Measurements from ENCODE around the gene KRTAP10-4. TPM values are rescaled to one million over a fixed set of nuclear protein-coding genes. Genes with fewer than 3 reads are reported as not detected.
"Not testable (repeated sequence)": the region's sequence is repeated elsewhere in the genome, so short reads cannot be mapped to it uniquely, and the experiment has no call there.

Gene KRTAP10-4
- total and polyA plus RNA-seq, 10 donors = not detected

DNA sequence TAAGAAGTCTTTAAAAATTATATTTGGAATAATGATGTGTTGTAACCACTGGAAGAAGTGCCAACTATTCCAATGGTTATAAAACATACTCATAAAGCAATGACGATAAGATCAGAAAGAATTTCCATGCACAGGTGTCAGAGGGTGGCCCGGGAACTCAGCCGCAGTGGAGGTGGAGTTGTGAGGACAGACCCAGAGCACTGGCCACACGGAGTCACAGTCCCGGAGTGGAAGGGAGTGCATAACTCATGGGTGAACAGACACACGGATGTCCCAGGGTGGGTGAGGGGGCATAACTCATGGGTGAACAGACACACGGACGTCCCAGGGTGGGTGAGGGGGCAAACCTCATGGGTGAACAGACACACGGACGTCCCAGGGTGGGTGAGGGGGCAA is 2.5 kb downstream of the KRTAP10-4 start:
- Histone ChIP-seq H3K36me3 (no peaks in the 10 kb centered on the region), H3K27me3 (replicated peaks in 1 of 7) (peaks cover 0 to 24% (median 0%) of the 10 kb centered on the region in 7 donors), H3K9me3 (peaks cover 3 to 47% (median 26%) of the 10 kb centered on the region in 8 donors), H3K4me1 (peaks cover 0 to 10% (median 4%) of the 10 kb centered on the region in 6 donors), H3K4me3 (no peak overlapping the region), H3K27ac (no peak overlapping the region)
- intact Hi-C loops (cut with DNase I; ENCODE audit: low total_unique reads) = no loop called here
- peak; percentile 17 for DNase-seq
- 84 to 93% (median 89%) methylated on average over 8 to 10 of the region's 10 CpGs for WGBS, 5 donors
- TF ChIP-seq POLR2AphosphoS5 (IDR thresholded peaks at IDR 0.05) = no peak
- TF ChIP-seq POLR2A (IDR thresholded peaks at IDR 0.05) = no peak
- TF ChIP-seq, protein P1, sequence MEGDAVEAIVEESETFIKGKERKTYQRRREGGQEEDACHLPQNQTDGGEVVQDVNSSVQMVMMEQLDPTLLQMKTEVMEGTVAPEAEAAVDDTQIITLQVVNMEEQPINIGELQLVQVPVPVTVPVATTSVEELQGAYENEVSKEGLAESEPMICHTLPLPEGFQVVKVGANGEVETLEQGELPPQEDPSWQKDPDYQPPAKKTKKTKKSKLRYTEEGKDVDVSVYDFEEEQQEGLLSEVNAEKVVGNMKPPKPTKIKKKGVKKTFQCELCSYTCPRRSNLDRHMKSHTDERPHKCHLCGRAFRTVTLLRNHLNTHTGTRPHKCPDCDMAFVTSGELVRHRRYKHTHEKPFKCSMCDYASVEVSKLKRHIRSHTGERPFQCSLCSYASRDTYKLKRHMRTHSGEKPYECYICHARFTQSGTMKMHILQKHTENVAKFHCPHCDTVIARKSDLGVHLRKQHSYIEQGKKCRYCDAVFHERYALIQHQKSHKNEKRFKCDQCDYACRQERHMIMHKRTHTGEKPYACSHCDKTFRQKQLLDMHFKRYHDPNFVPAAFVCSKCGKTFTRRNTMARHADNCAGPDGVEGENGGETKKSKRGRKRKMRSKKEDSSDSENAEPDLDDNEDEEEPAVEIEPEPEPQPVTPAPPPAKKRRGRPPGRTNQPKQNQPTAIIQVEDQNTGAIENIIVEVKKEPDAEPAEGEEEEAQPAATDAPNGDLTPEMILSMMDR (IDR thresholded peaks at IDR 0.05 in 8 of 11, conservative IDR thresholded peaks at IDR 0.05 in 3 of 11) = no peak

- Histone ChIP-seq H3K36me3 (no peaks in the 10 kb centered on the region), H3K27me3 (replicated peaks in 1 of 7) (peaks cover 0 to 19% (median 0%) of the 10 kb centered on the region in 7 donors), H3K4me3 (no peak overlapping the region), H3K27ac (no peak overlapping the region), H3K4me1 (peaks cover 0 to 10% (median 4%) of the 10 kb centered on the region in 6 donors), H3K9me3 (peaks cover 3 to 54% (median 38%) of the 10 kb centered on the region in 8 donors)
- intact Hi-C loops (cut with DNase I; ENCODE audit: low total_unique reads) = no loop called here
- TF ChIP-seq POLR2A (IDR thresholded peaks at IDR 0.05) (no peak), POLR2AphosphoS5 (IDR thresholded peaks at IDR 0.05) (no peak)
- TF ChIP-seq, protein P1 (IDR thresholded peaks at IDR 0.05 in 8 of 11, conservative IDR thresholded peaks at IDR 0.05 in 3 of 11) = no peak
- WGBS, 5 donors = 91 to 95% (median 94%) methylated on average over 13 to 17 of the region's 17 CpGs
- DNase-seq = peak; percentile 41
Measured at GRCh38 chr21:44578371-44579055, 5.0 kb downstream of the KRTAP10-4 start.

DNA sequence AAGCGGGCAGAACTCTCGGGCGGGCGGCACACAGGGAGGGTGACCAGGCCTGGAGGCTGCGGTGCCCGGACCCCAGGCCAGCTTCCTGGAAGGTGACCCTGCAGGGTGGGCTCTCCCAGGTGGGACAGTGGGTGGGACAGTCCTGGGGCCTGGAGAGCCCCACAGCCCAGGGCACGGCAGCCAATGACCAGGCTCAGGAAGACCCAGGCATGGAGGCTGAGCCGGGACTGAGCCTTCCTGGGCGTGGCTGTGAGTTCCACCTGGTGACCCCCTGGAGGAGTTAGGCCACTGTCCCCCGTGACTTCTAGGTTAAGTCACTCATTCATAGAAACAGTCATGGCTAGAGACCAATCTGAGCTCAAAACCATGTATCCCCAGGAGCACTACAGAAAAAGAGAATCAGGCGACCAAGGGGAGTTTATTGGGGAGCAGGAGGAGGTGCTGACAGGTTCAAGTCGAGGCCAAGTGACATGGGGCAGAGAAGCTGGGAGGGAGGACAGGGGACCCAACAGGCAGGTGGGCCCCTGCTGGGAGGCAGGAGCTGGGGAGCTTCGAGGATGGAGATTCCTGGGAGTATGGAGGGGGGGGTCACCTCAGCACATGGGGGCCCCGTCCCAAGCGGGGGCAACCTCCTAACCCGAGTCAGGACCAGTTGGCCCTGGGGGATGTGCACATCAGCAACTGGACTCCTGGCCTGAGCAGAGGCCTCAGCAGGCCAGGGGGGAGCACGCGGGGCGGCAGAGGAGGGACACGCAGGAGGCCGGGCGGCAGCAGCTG is 5.7 kb downstream of the KRTAP10-4 start:
- peak; percentile 41 for DNase-seq
- WGBS, 5 donors = 78 to 84% (median 80%) methylated on average over 16 to 22 of the region's 22 CpGs
- H3K27ac ChIP-seq = no peak overlapping the region
- peaks cover 0 to 9% (median 4%) of the 10 kb centered on the region in 6 donors for H3K4me1 ChIP-seq
- H3K4me3 ChIP-seq = no peak overlapping the region
- peaks cover 3 to 54% (median 38%) of the 10 kb centered on the region in 8 donors for H3K9me3 ChIP-seq
- H3K27me3 ChIP-seq (replicated peaks in 1 of 7) = peaks cover 0 to 15% (median 0%) of the 10 kb centered on the region in 7 donors
- no peak for TF ChIP-seq POLR2A (IDR thresholded peaks at IDR 0.05)
- TF ChIP-seq, protein P1 (IDR thresholded peaks at IDR 0.05 in 8 of 11, conservative IDR thresholded peaks at IDR 0.05 in 3 of 11) = no peak
- TF ChIP-seq POLR2AphosphoS5 (IDR thresholded peaks at IDR 0.05) = no peak
- intact Hi-C loops (cut with DNase I; ENCODE audit: low total_unique reads) = no loop called here
- H3K36me3 ChIP-seq = no peaks in the 10 kb centered on the region

DNA sequence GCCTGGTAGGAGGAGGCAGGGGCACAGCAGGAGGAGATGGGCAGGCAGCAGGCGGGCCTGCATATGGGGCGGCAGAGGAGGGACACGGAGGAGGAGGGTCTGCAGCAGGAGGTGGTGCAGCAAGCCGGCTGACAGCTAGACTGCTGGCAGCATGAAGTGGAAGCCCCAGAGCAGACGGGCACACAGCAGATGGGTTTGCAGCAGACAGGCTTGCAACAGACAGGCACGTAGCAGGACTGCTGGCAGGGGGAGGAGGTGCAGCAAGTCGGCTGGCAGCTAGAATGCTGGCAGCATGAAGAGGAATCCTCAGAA is 6.3 kb downstream of the KRTAP10-4 start:
- peak; percentile 28 for DNase-seq
- H3K27ac ChIP-seq = no peak overlapping the region
- H3K27me3 ChIP-seq (replicated peaks in 1 of 7) = peaks cover 0 to 14% (median 0%) of the 10 kb centered on the region in 7 donors
- 68 to 79% (median 74%) methylated on average over 7 of the region's 7 CpGs for WGBS, 5 donors
- H3K36me3 ChIP-seq = no peaks in the 10 kb centered on the region
- no peak overlapping the region for H3K4me3 ChIP-seq
- intact Hi-C loops (cut with DNase I; ENCODE audit: low total_unique reads) = no loop called here
- H3K9me3 ChIP-seq = peaks cover 3 to 54% (median 38%) of the 10 kb centered on the region in 8 donors
- H3K4me1 ChIP-seq = peaks cover 0 to 4% (median under 1%) of the 10 kb centered on the region in 6 donors
- TF ChIP-seq POLR2AphosphoS5 (IDR thresholded peaks at IDR 0.05) (no peak), POLR2A (IDR thresholded peaks at IDR 0.05) (no peak)
- TF ChIP-seq, protein P1 (IDR thresholded peaks at IDR 0.05 in 8 of 11, conservative IDR thresholded peaks at IDR 0.05 in 3 of 11) = no peak

- peak; percentile 57 for DNase-seq
- H3K36me3 ChIP-seq; H3K4me3 ChIP-seq; H3K4me1 ChIP-seq; intact Hi-C loops (cut with DNase I; ENCODE audit: low total_unique reads): not testable (repeated sequence)
- peaks cover 0 to 14% (median 0%) of the 10 kb centered on the region in 7 donors for H3K27me3 ChIP-seq (replicated peaks in 1 of 7)
- WGBS, 5 donors = 51 to 73% (median 64%) methylated on average over 13 to 19 of the region's 19 CpGs
- peak within 1 kb of the TSS in 5 of 8 donors; percentile 5 to 57 (median 46) for H3K27ac ChIP-seq
- peaks cover 3 to 54% (median 38%) of the 10 kb centered on the region in 8 donors for H3K9me3 ChIP-seq
Measured at GRCh38 chr21:44580231-44580821, 6.8 kb downstream of the KRTAP10-4 start, which contains the start of gene KRTAP10-5. Gene KRTAP10-5, minus strand, starts transcription at chr21:44580604. Its CDS starts 26 bp downstream, at chr21:44580578.

All from spleen (tissue), 11 donors.